MM.1S (cell line): ENCODE results near the gene OVOL1.

ENCODE experiments used
- EZH2 ChIP-seq: fragments of 300-600 bp; sonication (generic); optimal IDR thresholded peaks from 2 replicates; pipeline ENCODE3; 2017; ENCODE audit warnings: low read depth, mild to moderate bottlenecking, antibody characterized with exemption, low read length, mixed read lengths
- EZH2phosphoT487 ChIP-seq: fragments of 300-600 bp; sonication (generic); IDR thresholded peaks from 2 replicates; pipeline ENCODE4 v1.6.1; 2018; ENCODE audit warnings: antibody characterized with exemption, low read length
- TF ChIP-seq, protein P1 (sequence below): fragments of 300-600 bp; sonication (generic); IDR thresholded peaks from 2 replicates; pipeline ENCODE4 v1.5.1; 2016; ENCODE audit warnings: antibody characterized with exemption, low read length, mixed read lengths

DNA sequence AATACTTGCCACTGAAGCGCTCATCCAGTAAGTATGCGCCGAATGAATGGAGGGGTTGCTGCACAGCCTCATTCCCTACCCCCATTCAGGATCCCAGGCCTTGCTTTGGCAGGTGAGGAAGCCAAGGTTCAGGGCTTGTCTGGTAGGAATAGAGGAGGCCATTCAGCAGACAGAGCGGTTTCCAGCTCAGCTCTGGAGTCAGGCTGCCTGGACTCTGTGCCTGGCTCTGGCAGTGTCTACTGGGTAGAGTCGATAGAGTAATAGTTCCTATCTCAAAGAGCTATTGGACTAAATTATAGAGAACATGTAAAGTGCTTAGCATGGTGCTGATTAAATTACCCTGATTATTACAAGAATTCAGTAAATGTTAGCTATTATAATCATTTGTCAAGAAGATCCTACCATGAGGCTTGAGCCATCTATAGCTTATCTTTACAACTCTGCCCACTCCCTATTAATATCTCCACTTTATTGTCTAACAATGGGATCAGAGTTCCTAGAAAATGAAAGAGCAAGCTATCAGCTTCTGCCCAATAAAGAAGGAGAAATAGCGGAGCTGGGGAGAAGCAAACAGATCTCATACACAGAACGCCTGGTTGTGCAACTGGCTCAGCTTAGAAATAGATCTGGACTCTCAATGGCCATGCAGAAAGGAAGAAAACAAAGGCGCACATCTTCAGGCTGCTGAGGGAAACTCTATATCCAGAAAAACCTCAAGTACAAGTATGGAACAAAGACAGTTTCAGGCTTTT is 40.3 kb downstream of the OVOL1 start:
- TF ChIP-seq, protein P1, sequence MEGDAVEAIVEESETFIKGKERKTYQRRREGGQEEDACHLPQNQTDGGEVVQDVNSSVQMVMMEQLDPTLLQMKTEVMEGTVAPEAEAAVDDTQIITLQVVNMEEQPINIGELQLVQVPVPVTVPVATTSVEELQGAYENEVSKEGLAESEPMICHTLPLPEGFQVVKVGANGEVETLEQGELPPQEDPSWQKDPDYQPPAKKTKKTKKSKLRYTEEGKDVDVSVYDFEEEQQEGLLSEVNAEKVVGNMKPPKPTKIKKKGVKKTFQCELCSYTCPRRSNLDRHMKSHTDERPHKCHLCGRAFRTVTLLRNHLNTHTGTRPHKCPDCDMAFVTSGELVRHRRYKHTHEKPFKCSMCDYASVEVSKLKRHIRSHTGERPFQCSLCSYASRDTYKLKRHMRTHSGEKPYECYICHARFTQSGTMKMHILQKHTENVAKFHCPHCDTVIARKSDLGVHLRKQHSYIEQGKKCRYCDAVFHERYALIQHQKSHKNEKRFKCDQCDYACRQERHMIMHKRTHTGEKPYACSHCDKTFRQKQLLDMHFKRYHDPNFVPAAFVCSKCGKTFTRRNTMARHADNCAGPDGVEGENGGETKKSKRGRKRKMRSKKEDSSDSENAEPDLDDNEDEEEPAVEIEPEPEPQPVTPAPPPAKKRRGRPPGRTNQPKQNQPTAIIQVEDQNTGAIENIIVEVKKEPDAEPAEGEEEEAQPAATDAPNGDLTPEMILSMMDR = no peak
- TF ChIP-seq EZH2 = no peak
- TF ChIP-seq EZH2phosphoT487 = no peak
